GM21360 (cell line): ENCODE measurements around the gene TNNT3.

ENCODE experiments used
- ATAC-seq: cut with Tn5 transposase; IDR thresholded peaks from one replicate; pipeline ENCODE4 v1.9.1; 2021; ENCODE audit warnings: mild to moderate bottlenecking, moderate library complexity; ENCODE audit not compliant: unreplicated experiment

Gene TNNT3

DNA sequence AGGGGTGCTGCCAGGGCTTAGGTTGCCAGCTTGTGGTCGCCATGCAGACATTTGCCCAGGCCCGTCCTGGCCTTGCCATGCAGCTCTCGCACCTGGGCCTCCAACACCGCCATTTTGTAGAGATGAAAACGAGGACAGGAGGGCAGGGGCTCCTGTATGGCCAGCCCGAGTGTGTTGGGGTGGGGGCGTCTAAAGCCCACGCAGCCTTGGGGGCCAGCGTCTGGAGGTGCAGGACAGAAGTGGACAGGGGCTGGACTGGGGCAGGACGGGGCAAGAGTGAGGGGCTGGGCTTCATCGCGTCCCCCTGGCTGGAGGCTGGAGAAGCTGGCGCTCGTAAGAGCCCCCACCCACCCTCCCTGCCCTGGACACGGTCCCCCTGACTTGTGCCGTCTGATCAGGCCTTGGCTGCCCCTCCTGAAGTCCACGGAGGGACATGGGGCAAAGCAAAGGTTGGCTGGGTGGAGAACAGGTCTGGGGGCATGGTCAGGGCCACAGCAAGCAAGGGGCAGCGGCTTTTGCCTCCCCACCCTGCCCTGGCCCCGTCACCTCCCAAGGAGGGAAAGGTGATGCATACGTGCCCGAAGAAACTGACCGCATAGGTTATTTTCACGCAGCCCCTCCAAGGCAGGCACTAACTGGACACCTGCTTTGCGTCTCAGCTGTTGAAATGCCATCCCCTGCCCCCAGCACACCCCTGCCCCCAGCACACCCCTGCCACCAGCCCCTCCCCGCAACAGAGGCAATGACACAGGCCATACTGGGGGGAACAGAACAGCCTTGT lies 815 bp downstream of the TNNT3 start:
- no peak for ATAC-seq

DNA sequence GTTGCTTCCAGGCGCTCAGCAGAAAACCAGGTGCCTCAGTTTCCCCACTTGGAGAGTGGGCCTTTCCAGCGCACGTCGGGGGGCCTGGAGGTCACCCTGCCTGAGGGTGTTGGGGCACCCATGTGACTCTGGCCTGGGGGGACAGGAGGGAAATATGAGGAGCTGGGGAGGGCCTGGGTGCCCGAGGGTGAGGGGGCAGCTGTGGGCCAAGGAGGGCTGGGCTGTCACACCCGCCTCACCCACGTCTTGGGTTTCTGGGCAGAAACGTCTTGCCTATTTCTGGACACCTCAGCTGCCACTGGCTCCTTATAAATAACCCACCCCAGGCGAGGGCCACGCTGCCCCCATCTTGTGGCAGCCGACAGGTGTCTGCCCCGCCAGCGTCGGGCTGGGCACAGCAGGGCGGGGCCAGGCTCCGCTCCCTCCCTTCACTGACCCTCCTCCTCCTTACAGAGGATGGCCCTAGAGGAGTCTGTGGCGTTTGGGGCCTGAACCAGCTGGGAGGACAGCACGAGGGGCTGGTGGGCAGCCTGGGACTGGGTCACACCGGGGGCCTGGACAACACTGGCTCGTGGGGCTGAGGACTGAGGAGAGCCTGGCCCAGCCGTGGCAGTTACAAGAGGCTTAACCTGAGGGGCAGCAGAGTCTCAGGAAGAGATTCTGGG lies 1.5 kb downstream of the TNNT3 start:
- ATAC-seq: no peak

DNA sequence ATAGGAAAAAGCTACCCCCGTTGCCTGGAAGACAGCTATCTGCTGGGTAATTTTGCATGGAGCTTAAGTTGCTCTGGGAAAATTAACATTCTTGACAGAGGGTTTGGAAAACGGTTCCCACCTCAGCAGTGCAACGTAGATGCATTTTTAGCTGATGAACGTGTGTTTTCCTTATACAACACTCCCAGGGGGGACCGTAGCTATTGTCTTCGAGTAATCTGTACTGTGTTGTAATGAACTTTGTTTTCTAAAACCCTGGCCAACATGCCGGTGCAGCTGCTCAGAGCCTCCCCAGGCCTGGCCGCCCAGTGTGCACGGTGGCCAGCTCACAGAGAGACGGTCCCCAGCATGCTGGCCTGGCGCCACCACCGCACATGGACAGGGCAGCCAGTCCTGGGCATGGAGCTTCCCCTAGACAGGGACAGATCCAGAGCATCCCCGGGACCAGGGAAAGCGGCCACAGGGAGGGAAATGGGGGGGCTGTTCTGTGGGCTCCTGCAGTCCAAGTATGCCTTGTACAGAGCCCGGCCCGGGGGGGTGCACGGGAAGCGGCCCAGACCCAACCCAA lies 2.2 kb downstream of the TNNT3 start:
- no peak for ATAC-seq

DNA sequence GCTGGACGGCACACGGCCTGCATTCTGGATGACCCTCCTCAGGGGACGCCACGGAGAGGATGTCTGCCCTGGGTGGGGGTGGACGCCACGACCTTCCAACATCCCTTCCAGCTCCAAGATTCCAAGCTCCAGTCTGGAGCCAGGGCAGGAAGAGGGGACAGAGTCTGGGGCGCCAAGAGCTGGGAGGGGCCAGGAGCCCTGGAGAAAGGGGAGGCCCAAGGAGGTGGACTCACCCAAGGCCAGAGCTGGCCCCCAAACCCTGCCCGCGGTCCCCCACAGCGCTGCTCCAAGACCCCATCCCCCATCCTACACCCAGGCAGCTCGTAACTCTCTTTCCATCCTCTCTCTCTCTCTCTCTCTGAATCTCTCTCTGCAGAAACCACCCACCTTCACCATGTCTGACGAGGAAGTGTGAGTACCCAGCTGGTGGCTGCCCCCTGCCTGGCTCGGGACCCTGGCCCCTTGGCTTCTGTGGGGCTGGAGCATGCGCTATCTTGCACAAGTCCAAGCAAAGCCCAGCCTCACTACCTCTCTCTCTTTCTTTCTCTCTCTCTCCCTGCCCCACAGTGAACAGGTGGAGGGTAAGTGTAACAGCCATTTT lies 3.1 kb downstream of the TNNT3 start:
- ATAC-seq: no peak

DNA sequence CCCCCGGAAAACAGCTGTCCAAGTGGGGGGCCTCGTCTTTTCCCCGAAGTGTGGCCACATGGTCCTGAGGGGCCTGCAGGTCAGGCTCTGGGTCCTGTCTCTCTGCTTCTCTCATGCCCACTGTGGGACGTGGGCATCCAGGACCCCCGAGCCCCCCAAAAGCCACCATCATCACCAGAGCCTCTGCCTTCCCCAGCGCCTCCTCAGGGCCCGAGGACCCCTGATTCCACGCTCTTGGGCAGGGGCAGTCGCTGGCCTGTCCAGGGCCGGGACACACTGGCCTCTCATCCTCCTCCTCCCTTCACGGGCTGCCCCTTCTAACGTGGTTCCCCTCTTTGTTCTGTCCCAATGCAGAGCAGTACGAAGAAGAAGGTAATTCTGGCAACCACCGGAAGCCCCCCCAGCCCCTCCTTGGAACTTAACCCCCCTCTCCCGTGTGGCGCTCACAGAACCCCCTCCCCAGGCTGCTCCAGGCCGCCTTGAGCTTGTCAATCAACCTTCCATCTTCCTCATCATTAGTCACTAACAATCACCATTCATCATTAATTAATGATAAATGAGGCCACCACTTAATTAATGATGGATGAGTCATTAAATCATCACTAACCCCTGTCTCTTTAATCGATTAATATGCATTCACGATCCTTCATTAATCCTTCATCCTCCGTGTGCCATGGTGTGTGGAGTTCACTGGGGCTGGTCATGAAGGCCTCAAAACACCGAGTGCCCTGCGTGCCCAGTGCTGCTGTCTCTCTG lies 3.9 kb downstream of the TNNT3 start:
- ATAC-seq: no peak

DNA sequence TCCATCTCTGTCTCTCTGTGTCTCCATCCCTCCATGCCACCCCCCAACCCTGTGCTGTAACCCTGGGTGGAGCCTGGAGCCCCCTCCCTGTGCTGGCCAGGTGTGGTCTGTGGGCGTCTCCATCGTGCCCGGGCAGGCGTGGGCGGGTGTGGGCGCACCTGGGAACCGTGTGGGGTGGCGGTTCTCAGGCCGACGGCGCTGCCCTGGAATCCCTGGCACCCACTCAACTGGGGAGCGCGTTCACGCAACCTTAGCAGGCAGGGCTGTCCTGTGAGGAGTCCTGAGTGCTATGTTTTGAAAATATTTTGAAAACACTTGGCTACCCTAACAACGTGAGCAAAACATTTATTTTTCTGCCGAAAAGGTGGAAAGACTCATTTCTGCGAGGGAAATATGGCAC lies 4.7 kb downstream of the TNNT3 start:
- no peak for ATAC-seq

DNA sequence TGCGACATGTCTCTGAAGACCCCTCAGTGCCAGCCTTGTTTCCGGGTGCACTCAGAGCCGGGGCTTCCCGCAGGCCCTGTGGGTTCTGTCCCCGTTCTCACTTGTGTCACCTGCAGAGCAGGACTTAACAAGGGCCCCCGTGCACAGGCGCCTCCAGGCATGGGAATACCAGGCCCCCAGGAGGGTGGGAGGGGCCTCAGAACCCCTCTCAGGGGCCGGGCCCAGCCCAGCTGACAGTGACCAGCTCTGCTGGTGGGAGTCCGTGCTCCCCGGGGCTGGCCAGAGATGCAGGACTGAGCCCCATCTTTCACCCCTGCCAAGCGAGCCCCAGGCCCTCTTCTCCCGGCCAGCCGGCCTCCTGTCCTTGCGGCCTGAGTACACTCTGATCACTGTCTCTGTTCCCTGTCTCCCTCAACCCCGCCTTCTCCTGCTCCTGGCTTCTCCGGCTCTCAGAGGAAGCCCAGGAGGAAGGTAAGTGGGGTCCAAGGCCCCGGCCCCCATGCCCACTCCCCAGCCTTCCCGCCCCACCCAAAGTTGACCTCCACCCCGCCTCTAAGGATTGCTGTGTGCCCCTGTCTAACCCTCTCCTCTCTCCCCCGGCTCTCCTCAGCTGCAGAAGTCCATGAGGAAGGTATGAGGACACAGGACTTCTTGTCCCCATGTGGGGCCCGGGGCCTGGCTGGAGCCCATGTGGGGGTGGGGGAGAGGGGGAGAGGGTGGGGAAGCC lies 5.3 kb downstream of the TNNT3 start:
- ATAC-seq: no peak

DNA sequence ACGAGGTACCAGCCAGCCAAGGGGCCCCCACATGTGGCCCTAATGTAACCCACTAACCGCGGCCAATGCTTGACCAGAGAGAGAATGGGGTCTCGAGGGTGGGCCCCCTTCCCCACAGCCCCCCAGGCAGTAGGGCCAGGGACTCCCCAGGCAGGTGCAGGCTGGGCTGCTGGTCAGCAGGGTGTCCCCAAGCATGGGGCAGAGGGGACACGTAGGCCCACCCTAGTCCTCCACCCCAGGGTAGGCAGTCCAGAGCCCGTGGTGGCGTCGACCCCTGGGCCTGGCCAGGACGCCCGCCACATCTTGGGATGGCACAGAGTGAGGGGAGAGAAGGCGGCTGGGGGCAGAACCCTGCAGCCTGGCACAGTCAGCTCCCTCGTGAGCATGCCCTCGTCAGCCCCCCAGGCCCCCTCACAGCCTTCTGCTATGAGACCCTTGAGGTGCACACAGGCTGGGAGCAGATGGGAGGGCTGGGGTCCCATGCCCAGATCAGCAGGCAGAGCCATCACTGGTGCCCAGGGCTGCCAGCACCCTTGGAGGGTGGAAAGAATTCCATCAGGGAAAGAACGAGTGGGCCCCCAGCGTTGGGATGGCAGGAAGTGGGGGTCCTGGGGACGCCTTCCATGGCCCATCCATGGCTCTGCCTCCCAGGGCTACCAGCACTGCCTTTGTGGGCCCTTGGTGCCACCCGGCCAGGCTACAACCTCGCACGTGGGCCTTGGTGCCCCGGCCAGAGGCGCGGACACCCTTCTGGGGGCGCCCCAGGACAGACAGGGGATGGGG lies 6.1 kb downstream of the TNNT3 start:
- no peak for ATAC-seq

DNA sequence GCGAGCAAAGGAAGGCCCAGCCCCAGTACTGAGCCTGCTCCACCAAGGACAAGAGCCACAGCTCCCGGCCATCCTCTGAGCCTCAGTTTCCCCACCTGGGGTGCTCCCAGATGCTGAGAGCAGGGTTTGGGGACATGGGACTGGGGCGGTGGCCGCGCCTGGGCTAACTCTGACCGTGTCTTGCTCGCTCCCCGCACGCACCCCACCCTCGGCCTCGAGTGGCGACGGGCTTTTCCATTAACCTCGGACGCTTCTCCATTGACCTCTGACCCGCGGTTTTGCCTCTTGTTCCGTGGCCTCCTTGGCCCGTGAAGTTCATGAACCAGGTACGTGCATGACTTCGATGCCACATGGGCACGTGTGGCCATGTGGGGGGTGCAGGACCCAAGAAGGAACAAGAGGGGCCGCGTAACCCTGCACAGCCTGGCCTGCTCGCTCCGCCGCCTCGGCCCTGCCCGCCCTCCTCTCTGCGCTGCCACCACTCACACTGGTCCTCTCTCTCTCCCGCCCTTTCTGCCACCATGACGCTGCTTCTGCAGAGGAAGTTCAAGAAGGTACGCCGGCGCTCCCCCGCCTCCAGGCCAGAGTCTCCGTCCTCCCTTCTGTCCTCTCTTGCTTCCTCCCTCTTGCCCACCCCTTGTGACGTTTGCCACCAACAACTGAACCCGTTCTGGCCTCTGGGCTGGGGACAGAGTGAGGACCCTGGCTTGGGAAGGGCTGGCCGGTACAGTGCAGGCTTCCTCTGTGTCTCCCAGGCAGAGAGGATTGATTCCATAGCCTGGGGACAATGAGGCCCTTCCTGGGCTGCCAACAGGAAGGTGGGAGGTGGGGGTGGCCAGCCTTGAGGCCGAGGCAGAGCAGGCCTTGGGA lies 6.9 kb downstream of the TNNT3 start:
- no peak for ATAC-seq

DNA sequence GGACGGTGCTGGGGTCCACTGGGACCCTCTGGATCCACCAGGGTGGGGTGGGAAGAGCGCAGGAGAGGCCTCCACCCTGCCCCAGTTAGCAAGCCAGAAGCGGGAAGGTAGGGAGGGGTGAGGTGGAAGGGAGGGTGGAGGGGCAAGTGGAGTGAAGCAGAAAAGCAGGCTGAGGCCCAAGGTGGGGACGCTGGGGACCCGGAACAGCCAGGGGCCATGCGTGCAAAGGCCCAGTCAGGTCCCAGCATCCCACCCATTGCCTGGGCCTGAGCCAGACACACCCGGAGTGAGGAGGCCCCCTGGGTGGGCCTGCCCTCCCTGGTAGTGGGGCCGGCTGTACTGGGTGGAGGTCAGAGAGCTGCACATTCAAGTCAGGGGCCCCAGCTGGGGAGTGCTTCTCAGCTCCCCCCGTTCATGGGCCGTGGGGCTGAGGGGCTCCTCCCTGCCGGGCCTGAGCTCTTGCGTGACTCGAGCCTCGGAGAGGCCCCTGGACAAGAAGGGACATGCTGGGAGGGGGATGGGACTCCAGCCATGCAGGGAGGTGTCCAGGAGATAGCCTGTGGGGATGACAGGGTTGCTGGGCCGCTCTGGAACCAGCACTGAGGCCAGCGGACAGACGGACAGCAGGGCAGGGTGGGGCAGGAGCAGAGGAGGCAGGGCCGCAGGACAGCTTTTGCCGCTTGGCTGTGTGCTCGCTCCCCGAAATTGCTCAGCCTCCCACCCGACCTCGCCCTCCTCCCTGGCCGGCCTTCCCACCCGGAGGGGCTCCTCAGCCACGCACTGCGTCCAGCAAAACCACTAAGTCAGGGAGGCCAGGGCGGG lies 7.7 kb downstream of the TNNT3 start:
- ATAC-seq: no peak

DNA sequence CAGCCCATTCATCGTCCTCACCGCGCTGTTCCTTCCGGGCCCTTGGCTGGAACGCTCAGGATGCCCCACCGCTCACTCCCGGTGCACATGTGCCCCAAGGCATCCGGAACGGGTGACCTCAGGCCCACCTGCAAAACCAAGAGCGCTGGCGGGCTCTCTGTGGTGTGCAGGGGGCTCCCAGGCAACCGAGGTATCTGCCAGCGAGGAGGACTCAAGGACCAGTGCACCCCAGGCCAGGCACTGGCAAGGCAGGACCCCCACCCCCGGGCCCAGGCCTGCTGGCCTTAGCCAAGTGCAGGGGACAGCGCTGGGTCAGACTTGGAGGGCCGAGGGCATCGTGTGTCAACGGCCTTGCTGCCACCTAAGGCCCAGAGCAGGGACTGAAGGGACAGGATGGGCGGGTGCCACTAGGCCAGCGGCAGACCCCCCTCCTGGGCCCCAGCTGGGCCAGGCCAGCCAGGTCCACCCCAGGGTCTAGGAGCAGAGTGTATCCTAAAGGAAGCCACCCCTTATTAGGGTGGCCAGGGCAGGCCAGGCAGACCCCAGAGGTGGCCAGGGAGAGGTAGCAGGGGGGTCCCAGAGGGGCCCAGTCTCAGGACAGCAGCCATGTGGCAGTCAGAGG lies 8.5 kb downstream of the TNNT3 start:
- no peak for ATAC-seq

DNA sequence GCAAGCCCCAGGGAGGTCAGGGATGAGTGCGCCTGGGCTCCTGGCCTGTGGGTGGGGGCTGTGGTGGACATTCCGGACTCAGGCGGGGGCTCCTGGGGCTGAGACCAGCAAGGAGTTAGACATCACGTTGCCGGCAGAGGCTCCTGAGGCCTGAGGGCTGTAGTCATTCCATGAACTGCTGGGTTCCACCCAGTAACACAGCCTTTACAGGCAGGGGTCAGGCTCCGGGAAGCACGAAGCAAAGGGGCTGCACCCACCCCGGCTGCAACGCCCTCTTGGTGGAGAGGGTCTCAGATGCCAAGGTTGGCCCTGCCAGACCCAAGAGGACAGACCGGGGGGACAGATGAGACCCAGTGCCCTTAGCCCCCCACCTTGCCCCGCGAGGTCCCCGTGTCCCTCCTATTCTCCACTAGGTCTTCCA lies 9.0 kb downstream of the TNNT3 start:
- no peak for ATAC-seq

DNA sequence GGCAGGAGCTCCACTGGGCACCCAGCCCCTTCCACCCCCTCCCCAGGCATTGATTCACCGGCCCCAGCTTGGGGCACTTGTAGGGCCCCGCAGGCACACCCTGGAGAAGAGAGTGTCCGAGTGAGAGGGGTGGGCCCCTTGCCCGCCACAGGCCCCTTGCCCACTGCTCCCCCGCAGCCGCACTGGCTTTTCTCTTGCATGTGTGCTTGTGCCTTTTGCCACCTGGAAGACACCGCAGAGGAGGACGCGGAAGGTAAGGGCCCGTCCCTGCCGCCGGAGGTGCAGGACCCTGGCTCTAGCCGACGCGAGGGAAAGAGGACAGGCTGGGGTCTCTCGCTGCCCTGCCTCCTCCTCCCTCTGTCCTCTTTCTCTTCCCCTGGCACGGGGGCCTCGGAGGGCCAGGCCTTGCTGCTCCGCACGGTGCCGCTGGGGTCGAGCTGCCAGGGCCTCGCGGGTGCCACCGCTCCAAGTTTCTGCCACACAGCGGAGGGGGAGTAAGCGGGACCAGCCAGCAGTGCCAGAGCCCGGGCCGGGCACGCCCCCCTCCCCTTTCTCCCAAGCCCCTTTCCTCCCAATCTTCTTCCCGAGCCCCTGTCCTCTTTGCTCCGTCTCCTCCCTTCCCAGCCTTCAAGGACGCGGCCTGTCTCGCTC lies 9.5 kb downstream of the TNNT3 start:
- no peak for ATAC-seq

DNA sequence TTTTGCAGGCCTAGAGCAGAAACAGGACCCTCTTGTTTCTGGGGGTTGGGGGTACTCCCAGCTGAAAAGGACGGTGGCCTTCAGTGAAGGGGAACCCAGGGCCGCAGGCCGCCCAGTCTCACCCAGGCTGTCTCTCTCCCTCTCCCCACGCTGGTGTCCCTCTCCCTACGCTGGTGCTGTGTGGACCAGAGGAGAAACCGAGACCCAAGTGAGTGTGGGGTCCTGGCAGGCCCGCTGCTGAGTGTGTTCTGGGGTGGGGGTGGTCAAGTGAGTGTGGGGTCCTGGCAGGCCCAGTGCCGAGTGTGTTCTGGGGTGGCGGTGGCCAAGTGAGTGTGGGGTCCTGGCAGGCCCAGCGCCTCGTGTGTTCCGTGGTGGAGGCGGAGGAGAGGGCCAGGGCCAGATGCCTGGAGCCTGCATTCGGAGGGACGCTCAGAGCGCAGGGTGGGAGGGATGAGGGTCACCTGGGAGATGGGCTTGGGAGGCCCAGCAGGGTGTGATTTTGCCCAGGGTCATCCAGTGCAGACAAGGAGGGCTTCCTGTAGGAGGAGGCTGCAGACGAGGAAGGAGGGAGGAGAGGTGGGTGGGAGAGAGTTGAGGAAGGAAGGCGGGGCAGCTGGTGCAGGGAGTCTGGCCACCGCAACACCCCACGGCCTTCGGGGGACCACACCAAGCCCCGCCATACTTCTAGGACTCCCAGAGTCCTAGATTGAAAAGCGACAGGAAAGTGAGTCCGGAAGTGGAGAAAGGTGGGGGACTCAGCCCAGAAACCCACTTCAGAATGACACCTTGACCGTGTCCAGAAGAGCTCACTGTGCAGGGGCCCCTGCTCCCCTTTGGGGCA lies 10.3 kb downstream of the TNNT3 start:
- ATAC-seq: no peak

DNA sequence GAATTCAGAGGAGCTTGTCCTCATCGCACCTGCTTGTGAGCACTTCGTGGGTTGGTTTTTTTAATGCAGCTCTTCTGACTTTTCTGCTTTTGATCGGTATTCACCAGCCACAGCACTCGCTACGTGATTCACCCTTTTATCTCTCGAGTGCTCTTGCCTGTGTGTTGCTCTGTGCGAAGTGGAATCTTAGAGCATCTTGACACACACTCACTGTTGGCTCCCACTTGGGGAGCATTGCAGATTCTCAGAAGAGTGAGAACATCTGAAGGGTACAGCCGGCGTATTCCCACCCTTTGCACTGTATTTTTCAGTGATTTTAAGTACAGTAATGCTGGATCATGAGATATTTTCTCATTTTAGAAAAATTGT lies 10.9 kb downstream of the TNNT3 start:
- ATAC-seq: no peak
